Adipocyte (in vitro differentiated cells): ENCODE results near the gene PPFIA3.

Experiments
- DNase-seq: peaks from one replicate; pipeline ENCODE4 v3.0.0-alpha.2; 2015; ENCODE audit warnings: low read depth
- H3K27me3 ChIP-seq: replicated peaks from 2 replicates; pipeline ENCODE4 v1.7.0; 2013; ENCODE audit warnings: mild to moderate bottlenecking, low read length, moderate library complexity; ENCODE audit not compliant: control insufficient read depth, insufficient read depth
- H3K36me3 ChIP-seq: 2 replicates; pipeline ENCODE4 v1.7.0; 2013; ENCODE audit warnings: low read length, mild to moderate bottlenecking, moderate library complexity; ENCODE audit not compliant: control insufficient read depth, insufficient read depth, severe bottlenecking
- H3K4me1 ChIP-seq: 2 replicates; pipeline ENCODE4 v1.7.0; 2013; ENCODE audit warnings: mild to moderate bottlenecking, low read length, moderate library complexity; ENCODE audit not compliant: control insufficient read depth, insufficient read depth
- H3K4me3 ChIP-seq: 2 replicates; pipeline ENCODE4 v1.7.0; 2013; ENCODE audit warnings: mild to moderate bottlenecking, low read length, moderate library complexity
- H3K9ac ChIP-seq: 2 replicates; pipeline ENCODE4 v1.7.0; 2013; ENCODE audit warnings: mild to moderate bottlenecking, low read length, moderate library complexity
- H3K9me3 ChIP-seq: 2 replicates; pipeline ENCODE4 v1.7.0; 2013; ENCODE audit warnings: mild to moderate bottlenecking, low read length, moderate library complexity; ENCODE audit not compliant: control insufficient read depth

Gene PPFIA3

GRCh38 chr19:49128545-49129237 lies 9.3 kb downstream of the PPFIA3 start:
- H3K9ac ChIP-seq, result no peak overlapping the region
- no peak overlapping the region for H3K4me3 ChIP-seq
- DNase-seq, result no peak
- H3K36me3 ChIP-seq, result no peaks in the 10 kb centered on the region
- peaks cover 7% of the 10 kb centered on the region for H3K4me1 ChIP-seq
- peaks cover 14% of the 10 kb centered on the region for H3K27me3 ChIP-seq
- H3K9me3 ChIP-seq, result no peaks in the 10 kb centered on the region

GRCh38 chr19:49129238-49129583 lies 9.9 kb downstream of the PPFIA3 start:
- H3K36me3 ChIP-seq, result no peaks in the 10 kb centered on the region
- no peak overlapping the region for H3K4me3 ChIP-seq
- no peaks in the 10 kb centered on the region for H3K9me3 ChIP-seq
- peaks cover 7% of the 10 kb centered on the region for H3K4me1 ChIP-seq
- DNase-seq, result no peak
- H3K27me3 ChIP-seq, result peaks cover 17% of the 10 kb centered on the region
- H3K9ac ChIP-seq, result no peak overlapping the region

- Histone ChIP-seq H3K9me3 (no peaks in the 10 kb centered on the region), H3K36me3 (no peaks in the 10 kb centered on the region), H3K9ac (no peak overlapping the region), H3K27me3 (peaks cover 23% of the 10 kb centered on the region), H3K4me3 (no peak overlapping the region), H3K4me1 (peaks cover 7% of the 10 kb centered on the region)
- no peak for DNase-seq
Observed at GRCh38 chr19:49130325-49130724, 11.0 kb downstream of the PPFIA3 start.

GRCh38 chr19:49132974-49133609 lies 13.7 kb downstream of the PPFIA3 start:
- Histone ChIP-seq H3K27me3 (peaks cover 18% of the 10 kb centered on the region), H3K9ac (no peak overlapping the region), H3K4me3 (no peak overlapping the region), H3K36me3 (no peaks in the 10 kb centered on the region), H3K9me3 (no peaks in the 10 kb centered on the region), H3K4me1 (peaks cover 4% of the 10 kb centered on the region)
- DNase-seq, result no peak

GRCh38 chr19:49133621-49134454 lies 14.5 kb downstream of the PPFIA3 start:
- no peak overlapping the region for H3K4me3 ChIP-seq
- H3K9ac ChIP-seq, result no peak overlapping the region
- H3K4me1 ChIP-seq, result no peaks in the 10 kb centered on the region
- DNase-seq, result peak; percentile 63
- H3K36me3 ChIP-seq, result no peaks in the 10 kb centered on the region
- peaks cover 18% of the 10 kb centered on the region for H3K27me3 ChIP-seq
- no peaks in the 10 kb centered on the region for H3K9me3 ChIP-seq

GRCh38 chr19:49135686-49136085 lies 16.3 kb downstream of the PPFIA3 start:
- Histone ChIP-seq H3K36me3 (no peaks in the 10 kb centered on the region), H3K9ac (no peak overlapping the region), H3K9me3 (no peaks in the 10 kb centered on the region), H3K4me1 (no peaks in the 10 kb centered on the region), H3K4me3 (no peak overlapping the region), H3K27me3 (peaks cover 12% of the 10 kb centered on the region)
- no peak for DNase-seq

GRCh38 chr19:49136771-49137171 lies 17.4 kb downstream of the PPFIA3 start:
- H3K4me3 ChIP-seq, result no peak overlapping the region
- no peak overlapping the region for H3K9ac ChIP-seq
- DNase-seq, result no peak
- no peaks in the 10 kb centered on the region for H3K36me3 ChIP-seq
- H3K9me3 ChIP-seq, result no peaks in the 10 kb centered on the region
- peaks cover 12% of the 10 kb centered on the region for H3K27me3 ChIP-seq
- H3K4me1 ChIP-seq, result no peaks in the 10 kb centered on the region

GRCh38 chr19:49140951-49141350 lies 21.6 kb downstream of the PPFIA3 start:
- DNase-seq, result no peak
- no peaks in the 10 kb centered on the region for H3K27me3 ChIP-seq
- H3K4me3 ChIP-seq, result no peak overlapping the region

GRCh38 chr19:49141352-49141751 lies 22.0 kb downstream of the PPFIA3 start:
- Histone ChIP-seq H3K4me3 (no peak overlapping the region), H3K9ac (no peak overlapping the region), H3K9me3 (no peaks in the 10 kb centered on the region), H3K4me1 (peaks cover 10% of the 10 kb centered on the region), H3K27me3 (no peaks in the 10 kb centered on the region), H3K36me3 (no peaks in the 10 kb centered on the region)
- no peak for DNase-seq

More at GRCh38 chr19:49140951-49141350, 21.6 kb downstream of the PPFIA3 start:
- H3K36me3 ChIP-seq, result no peaks in the 10 kb centered on the region
- H3K9me3 ChIP-seq, result no peaks in the 10 kb centered on the region
- H3K9ac ChIP-seq, result no peak overlapping the region
- H3K4me1 ChIP-seq, result peaks cover 7% of the 10 kb centered on the region

- H3K4me1 ChIP-seq, result peaks cover 11% of the 10 kb centered on the region
Observed at GRCh38 chr19:49142866-49143335, 23.6 kb downstream of the PPFIA3 start.

More at GRCh38 chr19:49142866-49143335, 23.6 kb downstream of the PPFIA3 start:
- Histone ChIP-seq H3K36me3 (no peaks in the 10 kb centered on the region), H3K27me3 (no peaks in the 10 kb centered on the region), H3K9me3 (no peaks in the 10 kb centered on the region), H3K4me3 (peak overlapping the region; percentile 81), H3K9ac (peak overlapping the region; percentile 30)
- DNase-seq, result peak; percentile 98
